Adrenal gland (tissue), 5 donors: ENCODE measurements around the gene HDAC11.

Experiments used
- CTCF ChIP-seq, 6 experiments: fragments of 450-650 bp in 4 of 6; fragments of 200-600 bp in 2 of 6; sonication (generic) in 1 of 6; IDR thresholded peaks; 1 replicate in 5 of 6; 2 replicates in 1 of 6; pipeline versions ENCODE4 v1.5.1 to v1.8.0; 2016 to 2021; ENCODE audit warnings: antibody characterized with exemption in 6 of 6, mild to moderate bottlenecking in 2 of 6, moderate library complexity in 1 of 6
- POLR2A ChIP-seq, 2 donors: fragments of 450-650 bp; IDR thresholded peaks; one replicate each; pipeline ENCODE4 v1.6.1; 2017; ENCODE audit warnings: antibody characterized with exemption in 2 of 2, mild to moderate bottlenecking in 2 of 2, moderate library complexity in 1 of 2
- donor health status: DM: no; HTN: no; CAD: no.

- TF ChIP-seq CTCF (IDR thresholded peaks at IDR 0.05) (no peak), POLR2A (IDR thresholded peaks at IDR 0.05) (no peak)
These were observed 17.3 kb upstream of the HDAC11 start for GRCh38 chr3:13462822-13463221.
